MM.1S (cell line): Measurements from ENCODE around the gene PPM1K.

ENCODE experiments used
- DNase-seq: peaks from one replicate; pipeline ENCODE4 v3.0.0-alpha.2; 2015
- H2AFZ ChIP-seq: fragments of 300-600 bp; sonication (generic); 2 replicates; pipeline ENCODE4 v1.6.0; 2016; ENCODE audit warnings: antibody characterized with exemption, low read length
- H3F3A ChIP-seq: fragments of 300-600 bp; sonication (generic); 2 replicates; pipeline ENCODE4 v1.6.1; 2016; ENCODE audit warnings: mild to moderate bottlenecking, antibody characterized with exemption, low read length, moderate library complexity, mixed read lengths; ENCODE audit not compliant: insufficient read depth
- H3K27ac ChIP-seq: fragments of 300-600 bp; sonication (generic); 2 replicates; pipeline ENCODE4 v1.5.1; 2016; ENCODE audit warnings: mild to moderate bottlenecking, low read length
- H3K27me3 ChIP-seq: fragments of 300-600 bp; sonication (generic); replicated peaks from 2 replicates; pipeline ENCODE4 v1.6.0; 2016; ENCODE audit warnings: low read length; ENCODE audit not compliant: insufficient read depth
- H3K36me3 ChIP-seq: fragments of 300-600 bp; sonication (generic); replicated peaks from 2 replicates; pipeline ENCODE4 v1.6.1; 2016; ENCODE audit warnings: mild to moderate bottlenecking, low read length, mixed read lengths; ENCODE audit not compliant: insufficient read depth
- H3K4me1 ChIP-seq: fragments of 300-600 bp; sonication (generic); 2 replicates; pipeline ENCODE4 v1.6.1; 2016; ENCODE audit warnings: low read length, mixed read lengths
- H3K4me2 ChIP-seq: fragments of 300-600 bp; sonication (generic); 2 replicates; pipeline ENCODE4 v1.6.0; 2016; ENCODE audit warnings: low read depth, low read length
- H3K4me3 ChIP-seq: fragments of 300-600 bp; sonication (generic); 2 replicates; pipeline ENCODE4 v1.5.1; 2016; ENCODE audit warnings: low read length, mixed read lengths
- H3K79me2 ChIP-seq: fragments of 300-600 bp; sonication (generic); 2 replicates; pipeline ENCODE4 v1.6.1; 2016; ENCODE audit warnings: mixed run types, low read length, mixed read lengths
- H3K9ac ChIP-seq: fragments of 300-600 bp; sonication (generic); 2 replicates; pipeline ENCODE4 v1.6.1; 2016; ENCODE audit warnings: low read length, mixed read lengths
- H3K9me2 ChIP-seq: fragments of 300-600 bp; sonication (generic); replicated peaks from 2 replicates; pipeline ENCODE4 v1.6.1; 2016; ENCODE audit warnings: mild to moderate bottlenecking, low read length, mixed read lengths; ENCODE audit not compliant: insufficient read depth
- H3K9me3 ChIP-seq: fragments of 300-600 bp; sonication (generic); replicated peaks from 2 replicates; pipeline ENCODE4 v1.6.1; 2016; ENCODE audit warnings: mild to moderate bottlenecking, low read length, mixed read lengths; ENCODE audit not compliant: insufficient read depth
- H4K20me1 ChIP-seq: fragments of 300-600 bp; sonication (generic); 2 replicates; pipeline ENCODE4 v1.6.1; 2016; ENCODE audit warnings: mild to moderate bottlenecking, low read length, moderate library complexity, mixed read lengths; ENCODE audit not compliant: insufficient read depth
- EZH2 ChIP-seq: fragments of 300-600 bp; sonication (generic); optimal IDR thresholded peaks from 2 replicates; pipeline ENCODE3; 2017; ENCODE audit warnings: low read depth, mild to moderate bottlenecking, antibody characterized with exemption, low read length, mixed read lengths
- EZH2phosphoT487 ChIP-seq: fragments of 300-600 bp; sonication (generic); IDR thresholded peaks from 2 replicates; pipeline ENCODE4 v1.6.1; 2018; ENCODE audit warnings: antibody characterized with exemption, low read length
- TF ChIP-seq, protein P1 (sequence below): fragments of 300-600 bp; sonication (generic); IDR thresholded peaks from 2 replicates; pipeline ENCODE4 v1.5.1; 2016; ENCODE audit warnings: antibody characterized with exemption, low read length, mixed read lengths

PPM1K gene

DNA sequence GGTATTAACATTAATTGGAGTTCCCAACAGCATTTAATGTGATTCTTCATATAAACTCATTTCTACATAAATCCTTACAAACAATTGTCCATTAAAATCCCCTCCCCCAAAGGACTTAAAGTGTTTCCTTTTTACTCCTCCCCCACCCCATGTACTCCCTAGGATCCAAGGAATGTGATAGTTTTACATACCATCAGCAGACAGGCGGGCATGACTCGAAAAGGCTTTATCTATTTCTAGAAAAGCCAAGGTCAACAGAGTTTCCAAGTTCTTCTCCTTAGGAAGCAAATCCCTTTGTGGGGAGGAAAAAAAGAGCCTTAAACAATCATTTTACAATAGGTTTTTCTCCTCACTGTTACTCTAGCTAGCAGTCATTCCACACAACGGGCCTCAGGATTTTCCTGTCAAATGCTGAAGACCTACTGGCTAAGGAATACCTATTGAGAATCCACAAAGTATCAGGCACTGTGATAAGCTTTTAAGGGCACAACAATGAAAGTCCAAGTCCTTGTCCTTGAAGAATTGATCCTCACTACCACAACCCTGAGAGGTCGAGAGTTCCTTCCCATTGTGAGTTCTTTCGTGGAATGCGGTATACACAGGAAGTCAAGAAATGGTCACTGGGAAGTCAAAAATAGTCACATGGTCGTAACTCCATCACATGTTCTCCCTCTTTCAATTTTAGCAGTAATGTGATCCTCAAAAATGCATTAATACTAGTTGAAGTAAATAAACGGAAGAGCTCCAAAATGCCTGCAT is 7.2 kb downstream of the PPM1K start:
- TF ChIP-seq, protein P1, sequence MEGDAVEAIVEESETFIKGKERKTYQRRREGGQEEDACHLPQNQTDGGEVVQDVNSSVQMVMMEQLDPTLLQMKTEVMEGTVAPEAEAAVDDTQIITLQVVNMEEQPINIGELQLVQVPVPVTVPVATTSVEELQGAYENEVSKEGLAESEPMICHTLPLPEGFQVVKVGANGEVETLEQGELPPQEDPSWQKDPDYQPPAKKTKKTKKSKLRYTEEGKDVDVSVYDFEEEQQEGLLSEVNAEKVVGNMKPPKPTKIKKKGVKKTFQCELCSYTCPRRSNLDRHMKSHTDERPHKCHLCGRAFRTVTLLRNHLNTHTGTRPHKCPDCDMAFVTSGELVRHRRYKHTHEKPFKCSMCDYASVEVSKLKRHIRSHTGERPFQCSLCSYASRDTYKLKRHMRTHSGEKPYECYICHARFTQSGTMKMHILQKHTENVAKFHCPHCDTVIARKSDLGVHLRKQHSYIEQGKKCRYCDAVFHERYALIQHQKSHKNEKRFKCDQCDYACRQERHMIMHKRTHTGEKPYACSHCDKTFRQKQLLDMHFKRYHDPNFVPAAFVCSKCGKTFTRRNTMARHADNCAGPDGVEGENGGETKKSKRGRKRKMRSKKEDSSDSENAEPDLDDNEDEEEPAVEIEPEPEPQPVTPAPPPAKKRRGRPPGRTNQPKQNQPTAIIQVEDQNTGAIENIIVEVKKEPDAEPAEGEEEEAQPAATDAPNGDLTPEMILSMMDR = no peak
- TF ChIP-seq EZH2 (no peak), EZH2phosphoT487 (no peak)
- no peaks in the 10 kb centered on the region; the same call in 1 of the 2 replicates for H4K20me1 ChIP-seq
- H3K4me3 ChIP-seq = no peak overlapping the region
- no peaks in the 10 kb centered on the region for H3K36me3 ChIP-seq
- H3K79me2 ChIP-seq = peaks cover 59% of the 10 kb centered on the region
- H3K9me2 ChIP-seq = no peaks in the 10 kb centered on the region
- no peak for DNase-seq
- peaks cover 25% of the 10 kb centered on the region for H3K4me1 ChIP-seq
- no peak overlapping the region for H3K27ac ChIP-seq
- H3K9me3 ChIP-seq = no peaks in the 10 kb centered on the region
- H3K27me3 ChIP-seq = no peaks in the 10 kb centered on the region
- H3K9ac ChIP-seq = no peak overlapping the region
- H3K4me2 ChIP-seq = no peak overlapping the region
- H2AFZ ChIP-seq = no peak overlapping the region
- peaks cover 8% of the 10 kb centered on the region; the same call in 1 of the 2 replicates for H3F3A ChIP-seq

- no peaks in the 10 kb centered on the region for H3K36me3 ChIP-seq
- no peak for DNase-seq
- peaks cover 16% of the 10 kb centered on the region for H3K4me1 ChIP-seq
- peaks cover 8% of the 10 kb centered on the region; the same call in 1 of the 2 replicates for H3F3A ChIP-seq
- no peaks in the 10 kb centered on the region for H3K9me3 ChIP-seq
- H3K27me3 ChIP-seq = no peaks in the 10 kb centered on the region
- no peaks in the 10 kb centered on the region; the same call in 1 of the 2 replicates for H4K20me1 ChIP-seq
- H3K9ac ChIP-seq = no peak overlapping the region
- H2AFZ ChIP-seq = no peak overlapping the region
- H3K27ac ChIP-seq = peak overlapping the region; percentile 28
- TF ChIP-seq EZH2 (no peak), EZH2phosphoT487 (no peak)
- TF ChIP-seq, protein P1 = no peak
- peak overlapping the region; percentile 31 for H3K4me2 ChIP-seq
- H3K4me3 ChIP-seq = no peak overlapping the region; the same call in 1 of the 2 replicates
- H3K79me2 ChIP-seq = peaks cover 48% of the 10 kb centered on the region
- H3K9me2 ChIP-seq = no peaks in the 10 kb centered on the region
Observed at GRCh38 chr4:88275949-88276515, 8.3 kb downstream of the PPM1K start.

GRCh38 chr4:88275516-88275915 is 8.8 kb downstream of the PPM1K start:
- Histone ChIP-seq H3K36me3 (no peaks in the 10 kb centered on the region), H4K20me1 (no peaks in the 10 kb centered on the region; the same call in 1 of the 2 replicates), H3K9ac (no peak overlapping the region), H3K4me2 (peak overlapping the region; percentile 31), H3K79me2 (peaks cover 43% of the 10 kb centered on the region), H3K4me3 (peak overlapping the region; percentile 1; the same call in 1 of the 2 replicates), H3K27ac (peak overlapping the region; percentile 28; the same call in 1 of the 2 replicates), H3K27me3 (no peaks in the 10 kb centered on the region), H3F3A (peaks cover 8% of the 10 kb centered on the region; the same call in 1 of the 2 replicates), H3K9me2 (no peaks in the 10 kb centered on the region), H2AFZ (no peak overlapping the region), H3K4me1 (peaks cover 16% of the 10 kb centered on the region), H3K9me3 (no peaks in the 10 kb centered on the region)
- DNase-seq = no peak
- TF ChIP-seq, protein P1 = no peak
- TF ChIP-seq EZH2phosphoT487 = no peak
- no peak for TF ChIP-seq EZH2
